ENCODE data around the gene BST1. TPM values are rescaled to one million over a fixed set of nuclear protein-coding genes. Genes with fewer than 3 reads are reported as not detected.

The BST1 gene
- total RNA-seq, 5 donors from 2014 or later (not counting 1 experiment from before 2014, with no cell fraction given) = 0.28 to 0.55 (median 0.46) TPM; not detected in 1

- no peaks in the 10 kb centered on the region for H3K4me1 Mint-ChIP-seq
- H3K4me3 ChIP-seq (ENCODE audit: control insufficient read depth in 1 of 2, extremely low read depth in 1 of 2, low read length in 1 of 2) = no peak overlapping the region
- no peak overlapping the region for H3K4me3 Mint-ChIP-seq
- DNase-seq = no peak
- ATAC-seq (replicated peaks in 1 of 4) = no peak
- POLR2A ChIA-PET = no interaction called here
- H3K27me3 Mint-ChIP-seq = peaks cover 0 to 3% of the 10 kb centered on the region in 2 donors
- no peaks in the 10 kb centered on the region for H3K4me1 ChIP-seq (ENCODE audit: control insufficient read depth in 1 of 2, extremely low read depth in 1 of 2, insufficient read depth in 2 of 2, low read length in 2 of 2)
- no peaks in the 10 kb centered on the region for H3K36me3 ChIP-seq (ENCODE audit: control insufficient read depth in 2 of 2, extremely low read depth in 1 of 2, insufficient read depth in 1 of 2, low read length in 1 of 2)
- WGBS (ENCODE audit: insufficient coverage) = no CpG with 5 or more reads among the region's 2 CpGs
- no peaks in the 10 kb centered on the region for H3K9me3 Mint-ChIP-seq
- no peaks in the 10 kb centered on the region for H3K27me3 ChIP-seq (replicated peaks in 1 of 2; ENCODE audit: control insufficient read depth in 2 of 2, extremely low read depth in 1 of 2, insufficient read depth in 2 of 2, low read length in 1 of 2)
- no peak overlapping the region for H3K27ac Mint-ChIP-seq
- no peak overlapping the region for H3K27ac ChIP-seq (ENCODE audit: low read length)
- H3K9me3 ChIP-seq = no peaks in the 10 kb centered on the region
- no peaks in the 10 kb centered on the region for H3K36me3 Mint-ChIP-seq
- CTCF ChIA-PET = no interaction called here
These were observed 8.9 kb downstream of the BST1 start for GRCh38 chr4:15711762-15712161.

- Histone ChIP-seq H3K4me3 (ENCODE audit: control insufficient read depth in 1 of 2, extremely low read depth in 1 of 2, low read length in 1 of 2) (no peak overlapping the region), H3K27me3 (replicated peaks in 1 of 2; ENCODE audit: control insufficient read depth in 2 of 2, extremely low read depth in 1 of 2, insufficient read depth in 2 of 2, low read length in 1 of 2) (no peaks in the 10 kb centered on the region), H3K4me1 (ENCODE audit: control insufficient read depth in 1 of 2, extremely low read depth in 1 of 2, insufficient read depth in 2 of 2, low read length in 2 of 2) (no peaks in the 10 kb centered on the region), H3K27ac (ENCODE audit: low read length) (no peak overlapping the region), H3K36me3 (ENCODE audit: control insufficient read depth in 2 of 2, extremely low read depth in 1 of 2, insufficient read depth in 1 of 2, low read length in 1 of 2) (no peaks in the 10 kb centered on the region), H3K9me3 (no peaks in the 10 kb centered on the region)
- POLR2A ChIA-PET = no interaction called here
- Mint-ChIP-seq H3K9me3 (no peaks in the 10 kb centered on the region), H3K4me1 (no peaks in the 10 kb centered on the region), H3K27me3 (peaks cover 0 to 3% of the 10 kb centered on the region in 2 donors), H3K4me3 (no peak overlapping the region), H3K27ac (no peak overlapping the region), H3K36me3 (no peaks in the 10 kb centered on the region)
- DNase-seq = no peak
- WGBS (ENCODE audit: insufficient coverage) = no CpG with 5 or more reads among the region's 1 CpG
- CTCF ChIA-PET = no interaction called here
- no peak for ATAC-seq (replicated peaks in 1 of 4)
These were observed 9.3 kb downstream of the BST1 start for GRCh38 chr4:15712214-15712613.

- no peaks in the 10 kb centered on the region for H3K4me1 ChIP-seq (ENCODE audit: control insufficient read depth in 1 of 2, extremely low read depth in 1 of 2, insufficient read depth in 2 of 2, low read length in 2 of 2)
- no peaks in the 10 kb centered on the region for H3K36me3 Mint-ChIP-seq
- ATAC-seq (replicated peaks in 1 of 4) = no peak
- no peak overlapping the region for H3K4me3 ChIP-seq (ENCODE audit: control insufficient read depth in 1 of 2, extremely low read depth in 1 of 2, low read length in 1 of 2)
- no peak overlapping the region for H3K27ac Mint-ChIP-seq
- WGBS (ENCODE audit: insufficient coverage) = no CpG with 5 or more reads among the region's 1 CpG
- POLR2A ChIA-PET = interaction anchor here in 1 of 2 donors (0.6 kb wide), 1 partner anchor 423 kb away, joined by 6 read pairs; no protein-coding TSS in a partner anchor
- CTCF ChIA-PET = no interaction called here
- no peaks in the 10 kb centered on the region for H3K9me3 ChIP-seq
- H3K27me3 Mint-ChIP-seq = peaks cover 0 to 3% of the 10 kb centered on the region in 2 donors
- H3K27me3 ChIP-seq (replicated peaks in 1 of 2; ENCODE audit: control insufficient read depth in 2 of 2, extremely low read depth in 1 of 2, insufficient read depth in 2 of 2, low read length in 1 of 2) = no peaks in the 10 kb centered on the region
- DNase-seq = no peak
- no peak overlapping the region for H3K27ac ChIP-seq (ENCODE audit: low read length)
- H3K4me1 Mint-ChIP-seq = no peaks in the 10 kb centered on the region
- no peak overlapping the region for H3K4me3 Mint-ChIP-seq
- H3K9me3 Mint-ChIP-seq = no peaks in the 10 kb centered on the region
- no peaks in the 10 kb centered on the region for H3K36me3 ChIP-seq (ENCODE audit: control insufficient read depth in 2 of 2, extremely low read depth in 1 of 2, insufficient read depth in 1 of 2, low read length in 1 of 2)
These were observed 11.3 kb downstream of the BST1 start for GRCh38 chr4:15714141-15714540.

- Mint-ChIP-seq H3K4me3 (no peak overlapping the region), H3K27ac (no peak overlapping the region), H3K4me1 (no peaks in the 10 kb centered on the region), H3K27me3 (peaks cover 0 to 3% of the 10 kb centered on the region in 2 donors), H3K36me3 (no peaks in the 10 kb centered on the region), H3K9me3 (no peaks in the 10 kb centered on the region)
- Histone ChIP-seq H3K27ac (ENCODE audit: low read length) (no peak overlapping the region), H3K27me3 (replicated peaks in 1 of 2; ENCODE audit: control insufficient read depth in 2 of 2, extremely low read depth in 1 of 2, insufficient read depth in 2 of 2, low read length in 1 of 2) (no peaks in the 10 kb centered on the region), H3K9me3 (no peaks in the 10 kb centered on the region), H3K4me3 (ENCODE audit: control insufficient read depth in 1 of 2, extremely low read depth in 1 of 2, low read length in 1 of 2) (no peak overlapping the region), H3K36me3 (ENCODE audit: control insufficient read depth in 2 of 2, extremely low read depth in 1 of 2, insufficient read depth in 1 of 2, low read length in 1 of 2) (no peaks in the 10 kb centered on the region), H3K4me1 (ENCODE audit: control insufficient read depth in 1 of 2, extremely low read depth in 1 of 2, insufficient read depth in 2 of 2, low read length in 2 of 2) (no peaks in the 10 kb centered on the region)
- ATAC-seq (replicated peaks in 1 of 4) (no peak), DNase-seq (no peak)
- WGBS (ENCODE audit: insufficient coverage) = 100% methylated on average over 1 of the region's 8 CpGs
- CTCF ChIA-PET = no interaction called here
- POLR2A ChIA-PET = interaction anchor here (0.5 to 0.6 kb wide), 2 partner anchors 10 to 423 kb away, joined by 3 to 6 read pairs; no protein-coding TSS in a partner anchor
These were observed 12.0 kb downstream of the BST1 start for GRCh38 chr4:15714646-15715435.

GRCh38 chr4:15716115-15716514 lies 13.2 kb downstream of the BST1 start:
- H3K9me3 Mint-ChIP-seq = no peaks in the 10 kb centered on the region
- no peaks in the 10 kb centered on the region for H3K4me1 Mint-ChIP-seq
- WGBS (ENCODE audit: insufficient coverage) = 100% methylated on average over 1 of the region's 3 CpGs
- ChIA-PET POLR2A (no interaction called here), CTCF (no interaction called here)
- DNase-seq (no peak), ATAC-seq (replicated peaks in 1 of 4) (no peak)
- H3K27me3 Mint-ChIP-seq = peaks cover 0 to 3% of the 10 kb centered on the region in 2 donors
- no peak overlapping the region for H3K27ac Mint-ChIP-seq
- Histone ChIP-seq H3K4me3 (ENCODE audit: control insufficient read depth in 1 of 2, extremely low read depth in 1 of 2, low read length in 1 of 2) (no peak overlapping the region), H3K27ac (ENCODE audit: low read length) (no peak overlapping the region), H3K27me3 (replicated peaks in 1 of 2; ENCODE audit: control insufficient read depth in 2 of 2, extremely low read depth in 1 of 2, insufficient read depth in 2 of 2, low read length in 1 of 2) (no peaks in the 10 kb centered on the region), H3K4me1 (ENCODE audit: control insufficient read depth in 1 of 2, extremely low read depth in 1 of 2, insufficient read depth in 2 of 2, low read length in 2 of 2) (no peaks in the 10 kb centered on the region), H3K36me3 (ENCODE audit: control insufficient read depth in 2 of 2, extremely low read depth in 1 of 2, insufficient read depth in 1 of 2, low read length in 1 of 2) (no peaks in the 10 kb centered on the region), H3K9me3 (no peaks in the 10 kb centered on the region)
- no peak overlapping the region for H3K4me3 Mint-ChIP-seq
- no peaks in the 10 kb centered on the region for H3K36me3 Mint-ChIP-seq

GRCh38 chr4:15717086-15717485 lies 14.2 kb downstream of the BST1 start:
- ATAC-seq (replicated peaks in 1 of 4) (no peak), DNase-seq (no peak)
- Histone ChIP-seq H3K4me1 (ENCODE audit: control insufficient read depth in 1 of 2, extremely low read depth in 1 of 2, insufficient read depth in 2 of 2, low read length in 2 of 2) (no peaks in the 10 kb centered on the region), H3K9me3 (no peaks in the 10 kb centered on the region), H3K36me3 (ENCODE audit: control insufficient read depth in 2 of 2, extremely low read depth in 1 of 2, insufficient read depth in 1 of 2, low read length in 1 of 2) (no peaks in the 10 kb centered on the region), H3K4me3 (ENCODE audit: control insufficient read depth in 1 of 2, extremely low read depth in 1 of 2, low read length in 1 of 2) (no peak overlapping the region), H3K27ac (ENCODE audit: low read length) (no peak overlapping the region), H3K27me3 (replicated peaks in 1 of 2; ENCODE audit: control insufficient read depth in 2 of 2, extremely low read depth in 1 of 2, insufficient read depth in 2 of 2, low read length in 1 of 2) (no peaks in the 10 kb centered on the region)
- Mint-ChIP-seq H3K36me3 (no peaks in the 10 kb centered on the region), H3K27me3 (peaks cover 0 to under 1% of the 10 kb centered on the region in 2 donors), H3K9me3 (no peaks in the 10 kb centered on the region), H3K4me3 (no peak overlapping the region), H3K4me1 (no peaks in the 10 kb centered on the region), H3K27ac (no peak overlapping the region)
- ChIA-PET CTCF (no interaction called here), POLR2A (no interaction called here)
- 47% methylated on average over 2 of the region's 6 CpGs for WGBS (ENCODE audit: insufficient coverage)

Data from T-cell (primary cell).